HG03432 (cell line): Measurements from ENCODE around the gene SYNGR4.
"Not testable (repeated sequence)": the region's sequence is repeated elsewhere in the genome, so short reads cannot be mapped to it uniquely, and the experiment has no call there.

ENCODE experiments used
- ATAC-seq: cut with Tn5 transposase; IDR thresholded peaks from one replicate; pipeline ENCODE4 v1.9.1; 2021; ENCODE audit warnings: mild to moderate bottlenecking, moderate library complexity; ENCODE audit not compliant: unreplicated experiment

The SYNGR4 gene, protein sequence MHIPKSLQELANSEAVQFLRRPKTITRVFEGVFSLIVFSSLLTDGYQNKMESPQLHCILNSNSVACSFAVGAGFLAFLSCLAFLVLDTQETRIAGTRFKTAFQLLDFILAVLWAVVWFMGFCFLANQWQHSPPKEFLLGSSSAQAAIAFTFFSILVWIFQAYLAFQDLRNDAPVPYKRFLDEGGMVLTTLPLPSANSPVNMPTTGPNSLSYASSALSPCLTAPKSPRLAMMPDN

DNA sequence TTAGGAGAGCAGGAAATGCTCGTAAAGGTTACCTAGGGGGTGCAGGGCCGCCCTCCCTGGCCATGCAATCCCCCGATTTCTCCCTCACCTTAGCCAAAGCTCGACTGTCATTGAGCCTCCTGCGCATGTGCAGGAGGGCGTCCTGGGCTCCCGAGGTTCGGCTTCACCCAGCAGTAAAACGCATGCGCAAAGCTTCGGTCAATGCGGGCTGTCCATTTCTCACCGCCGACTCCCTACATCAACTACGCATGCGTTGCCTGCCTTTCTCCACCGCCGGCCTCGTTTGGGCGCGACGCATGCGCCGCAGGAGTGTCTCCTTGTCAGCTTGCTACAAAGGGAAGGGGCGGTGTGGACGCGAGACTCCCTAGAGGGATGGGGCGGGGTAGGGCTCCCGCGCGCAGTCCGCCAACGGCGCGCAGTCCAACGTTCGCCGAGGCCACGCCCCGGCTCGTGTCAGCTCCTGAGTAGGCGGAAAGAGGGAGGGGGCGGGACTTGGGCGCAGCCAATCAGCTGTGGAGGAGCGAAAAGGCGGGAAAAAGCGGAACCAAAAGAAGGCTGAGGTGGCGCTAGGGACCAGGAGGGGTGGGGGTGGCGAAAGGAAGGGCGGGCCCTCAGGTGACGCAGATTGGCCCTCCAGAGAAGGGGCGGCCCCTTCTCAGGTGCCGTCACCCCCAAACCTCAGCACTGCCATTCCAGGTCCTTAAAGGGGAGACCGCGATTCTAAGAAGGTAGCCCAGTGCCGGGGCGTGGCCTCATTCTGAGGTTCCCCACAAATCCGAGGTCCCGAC is at the start of gene SYNGR4, which contains the start of gene TMEM143:
Gene SYNGR4 (plus strand): TSS at position 558 of the 788 bp plus-strand sequence. CDS start 1,476 bp downstream, outside the sequence.
Gene TMEM143 (minus strand): TSS at position 131 of the 788 bp plus-strand sequence. CDS start 20 bp downstream, at position 111.
- ATAC-seq, result peak; percentile 84

DNA sequence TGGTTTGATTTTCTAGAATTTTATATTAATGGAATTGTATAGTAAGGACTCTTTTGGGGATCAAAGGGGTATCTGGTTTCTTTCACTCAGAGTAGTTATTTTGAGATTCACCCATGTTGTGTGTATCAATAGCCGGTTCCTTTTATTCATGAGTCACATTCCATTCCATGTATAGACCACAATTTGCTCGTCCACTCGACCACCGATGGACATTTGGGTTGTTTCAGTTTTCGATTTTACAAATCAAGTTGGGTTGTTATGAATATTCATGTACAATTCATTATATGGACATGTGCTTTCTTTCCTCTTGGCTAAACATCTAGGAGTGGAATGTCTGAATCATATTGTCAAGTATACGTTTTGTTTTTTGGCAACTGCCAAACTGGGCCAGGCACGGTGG is 48.5 kb upstream of the SYNGR4 start:
- no peak for ATAC-seq

DNA sequence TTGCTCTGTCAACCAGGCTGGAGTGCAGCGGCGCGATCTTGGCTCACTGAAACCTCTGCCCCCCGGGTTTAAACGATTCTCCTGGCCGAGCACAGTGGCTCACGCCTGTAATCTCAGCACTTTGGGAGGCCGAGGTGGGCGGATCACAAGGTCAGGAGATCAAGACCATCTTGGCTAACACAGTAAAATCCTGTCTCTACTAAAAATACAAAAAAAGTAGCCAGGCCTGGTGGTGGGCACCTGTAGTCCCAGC is 46.5 kb upstream of the SYNGR4 start:
- ATAC-seq, result not testable (repeated sequence)

DNA sequence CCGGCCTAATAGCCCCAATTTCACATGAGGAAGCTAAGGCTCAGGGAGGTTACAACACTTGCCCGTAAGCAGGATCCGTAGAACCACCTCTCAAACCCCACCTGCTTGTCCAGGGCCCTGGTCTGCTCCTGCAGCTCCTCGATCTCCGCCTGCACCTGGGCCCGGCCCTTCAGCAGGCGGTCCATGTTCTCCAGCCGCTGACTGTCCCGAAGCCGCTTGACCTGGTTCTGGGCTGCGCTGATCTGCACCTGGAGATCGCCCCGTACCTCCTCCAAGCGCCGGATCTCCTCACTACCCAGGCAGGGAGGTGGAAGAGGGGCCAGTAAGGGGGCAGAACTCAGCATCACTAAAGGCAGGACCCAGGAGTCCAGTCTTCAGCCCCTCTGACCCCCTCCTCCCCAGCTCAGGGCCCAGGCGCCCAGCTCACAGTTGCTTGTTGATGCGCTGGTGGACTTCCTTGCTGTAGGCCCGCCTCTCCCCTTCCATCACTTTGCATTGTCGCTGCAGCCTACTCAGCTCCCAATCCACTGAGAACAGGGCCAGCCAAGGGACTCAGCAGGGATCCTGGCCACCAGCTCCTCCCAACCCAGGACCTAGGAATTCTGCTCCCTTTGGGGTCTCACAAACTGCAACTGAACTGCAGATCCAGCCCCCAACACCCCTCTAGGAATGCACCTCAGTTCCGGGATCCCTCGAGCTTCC is 45.7 kb upstream of the SYNGR4 start:
- ATAC-seq, result no peak

DNA sequence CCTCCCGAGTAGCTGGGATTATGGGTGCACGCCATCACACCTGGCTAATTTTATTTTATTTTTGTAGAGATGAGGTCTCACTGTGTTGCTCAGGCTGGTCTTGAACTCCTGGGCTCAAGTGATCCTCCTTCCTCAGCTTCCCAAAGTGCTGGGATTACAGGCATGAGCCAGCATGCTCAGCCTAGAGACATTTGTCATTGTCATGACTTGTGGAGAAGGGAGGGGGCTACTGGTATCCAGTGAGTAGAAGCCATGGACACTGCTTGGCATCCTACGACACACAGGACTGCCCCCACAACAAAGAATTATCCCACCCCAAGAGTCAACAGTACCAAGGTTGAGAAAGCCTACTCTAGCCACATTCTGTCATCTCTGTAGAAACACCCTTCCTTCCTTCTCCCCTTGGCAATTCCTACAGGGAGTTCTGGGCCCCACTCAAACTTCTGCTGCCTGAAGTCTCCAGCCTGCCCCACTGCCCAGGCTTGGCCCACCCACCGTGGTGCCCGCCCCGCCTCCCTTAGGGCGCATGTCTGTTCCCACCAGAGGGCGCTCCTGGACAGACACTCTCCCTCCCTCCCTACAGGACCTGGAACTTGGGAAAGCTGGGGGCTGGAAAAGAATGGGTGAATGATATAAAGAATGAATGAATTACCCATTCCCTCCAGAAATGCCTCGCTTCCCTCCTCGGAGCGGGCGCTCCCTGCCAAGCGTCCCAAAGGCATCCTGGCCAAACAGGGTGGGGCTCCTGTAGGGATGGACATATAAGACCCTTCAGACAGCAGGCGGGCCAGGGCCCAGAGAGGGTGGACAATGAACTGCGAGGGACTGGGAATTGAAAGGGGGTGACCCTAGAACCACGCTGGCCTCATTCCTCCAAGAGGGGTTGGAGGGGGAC is 44.3 kb upstream of the SYNGR4 start:
- ATAC-seq, result no peak

DNA sequence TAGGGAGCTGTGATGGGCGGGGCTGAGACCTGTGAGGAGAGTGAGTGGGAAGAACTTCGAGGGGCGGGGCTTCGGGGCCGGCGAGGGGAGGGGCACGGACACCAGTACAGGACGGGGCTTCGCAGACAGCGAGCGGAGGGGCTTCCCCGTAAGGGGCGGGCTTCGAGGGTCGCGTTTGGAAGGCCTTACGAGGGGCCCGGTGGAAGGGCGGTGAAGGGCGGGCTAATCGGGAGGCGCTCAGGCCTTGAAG is 42.9 kb upstream of the SYNGR4 start:
- peak; percentile 56 for ATAC-seq

DNA sequence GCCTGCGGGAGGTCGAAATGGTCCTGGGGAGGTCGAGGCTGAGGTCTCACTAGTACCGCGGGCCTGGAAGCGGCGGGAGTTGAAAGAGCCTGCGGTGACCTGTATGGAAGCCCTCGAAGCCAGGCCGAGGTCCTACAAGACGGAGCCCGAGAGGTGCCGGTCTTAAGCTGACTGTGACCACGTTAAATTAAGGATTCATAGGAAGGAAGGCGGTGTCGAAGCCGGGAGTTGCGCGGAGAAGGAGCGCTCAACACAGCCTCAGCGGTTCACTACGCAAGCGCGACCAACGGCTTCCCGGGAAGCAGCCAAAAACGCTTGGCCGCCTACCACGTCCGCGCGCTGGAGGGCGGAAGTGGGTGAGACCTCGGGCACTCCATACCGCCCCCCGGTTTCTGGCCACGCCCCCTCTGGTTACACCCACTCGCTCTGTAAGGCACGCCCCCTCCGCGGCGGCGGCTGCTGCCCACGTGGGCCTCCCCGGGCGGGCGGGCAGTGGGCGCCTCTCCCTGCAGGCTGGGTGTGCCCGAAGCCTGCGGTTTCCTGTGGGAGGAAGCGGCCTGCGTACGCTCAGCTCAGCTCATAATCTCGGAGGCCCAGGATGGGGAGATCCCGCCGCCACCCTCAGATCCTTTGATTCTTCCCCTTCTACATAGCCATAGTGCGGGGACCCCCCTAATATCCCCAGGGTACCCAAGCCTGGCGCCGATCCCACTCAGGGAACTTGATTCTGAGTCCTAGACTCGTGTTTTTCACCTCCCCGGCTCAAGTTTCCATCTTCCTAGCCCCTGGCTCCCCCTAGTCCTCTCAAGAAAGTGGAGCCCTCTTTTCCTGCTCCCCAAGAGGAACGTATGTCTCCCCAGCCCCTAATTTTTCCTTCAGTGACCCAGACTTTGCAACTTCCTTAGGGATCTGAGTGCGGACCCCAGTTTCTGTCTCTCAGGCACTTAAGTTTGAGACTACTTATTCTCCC is 42.3 kb upstream of the SYNGR4 start:
- peak; percentile 68 for ATAC-seq

DNA sequence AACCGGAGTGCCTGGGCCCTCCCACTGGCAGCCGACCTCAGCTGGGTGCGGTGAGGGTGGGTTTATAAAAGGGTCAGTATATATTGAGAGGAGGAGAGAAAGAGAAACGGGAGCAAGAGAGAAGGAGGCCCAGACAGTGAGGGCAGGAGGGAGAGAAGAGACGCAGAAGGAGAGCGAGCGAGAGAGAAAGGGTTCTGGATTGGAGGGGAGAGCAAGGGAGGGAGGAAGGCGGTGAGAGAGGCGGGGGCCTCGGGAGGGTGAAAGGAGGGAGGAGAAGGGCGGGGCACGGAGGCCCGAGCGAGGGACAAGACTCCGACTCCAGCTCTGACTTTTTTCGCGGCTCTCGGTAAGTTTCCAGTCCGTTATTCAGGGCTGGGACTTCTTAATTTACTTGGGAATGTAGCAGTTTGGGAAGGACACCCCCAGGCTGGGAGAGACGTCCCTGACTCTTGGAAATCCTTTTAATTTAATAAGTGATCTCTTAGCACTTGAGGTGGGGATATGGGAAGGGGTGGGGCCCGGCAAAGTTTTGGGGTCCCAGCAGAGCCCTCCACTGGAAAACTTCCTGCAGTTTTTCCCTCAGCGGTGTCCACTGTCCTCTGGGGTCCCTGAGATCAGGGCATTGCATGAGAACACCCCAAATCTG is 38.8 kb upstream of the SYNGR4 start, which contains the start of gene EMP3:
Gene EMP3 (plus strand): TSS at position 288 of the 646 bp plus-strand sequence. CDS start 1,293 bp downstream, outside the sequence.
- ATAC-seq, result no peak

DNA sequence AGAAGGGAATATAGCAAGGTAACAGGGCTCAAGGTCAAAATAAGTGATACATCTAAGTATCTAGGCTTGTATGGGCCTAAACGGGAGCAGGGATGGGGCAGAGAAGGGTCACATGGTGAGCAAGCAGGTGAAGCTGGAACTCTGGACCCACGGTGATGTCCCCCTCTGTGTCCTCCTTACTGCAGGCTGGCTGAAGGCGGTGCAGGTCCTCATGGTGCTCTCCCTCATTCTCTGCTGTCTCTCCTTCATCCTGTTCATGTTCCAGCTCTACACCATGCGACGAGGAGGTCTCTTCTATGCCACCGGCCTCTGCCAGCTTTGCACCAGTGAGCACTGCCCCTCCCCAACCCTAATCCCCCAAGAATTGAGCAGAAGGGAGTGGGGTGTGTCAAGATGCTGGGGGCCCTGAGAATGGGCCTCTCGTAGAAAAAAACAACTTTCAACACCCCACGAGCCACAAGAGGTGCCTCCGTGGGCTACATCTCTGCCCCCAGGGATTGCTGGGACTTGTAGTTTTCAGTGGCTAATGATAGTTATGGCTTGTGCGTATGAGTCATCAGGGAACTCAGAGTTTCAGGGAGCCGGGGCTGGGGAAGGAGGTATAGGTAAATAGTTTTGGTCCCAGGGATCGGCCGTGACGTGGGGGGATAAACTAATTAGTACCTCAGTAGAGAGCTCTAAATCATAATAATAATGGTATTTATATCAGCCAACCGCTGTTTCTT is 34.8 kb upstream of the SYNGR4 start:
- ATAC-seq, result no peak

DNA sequence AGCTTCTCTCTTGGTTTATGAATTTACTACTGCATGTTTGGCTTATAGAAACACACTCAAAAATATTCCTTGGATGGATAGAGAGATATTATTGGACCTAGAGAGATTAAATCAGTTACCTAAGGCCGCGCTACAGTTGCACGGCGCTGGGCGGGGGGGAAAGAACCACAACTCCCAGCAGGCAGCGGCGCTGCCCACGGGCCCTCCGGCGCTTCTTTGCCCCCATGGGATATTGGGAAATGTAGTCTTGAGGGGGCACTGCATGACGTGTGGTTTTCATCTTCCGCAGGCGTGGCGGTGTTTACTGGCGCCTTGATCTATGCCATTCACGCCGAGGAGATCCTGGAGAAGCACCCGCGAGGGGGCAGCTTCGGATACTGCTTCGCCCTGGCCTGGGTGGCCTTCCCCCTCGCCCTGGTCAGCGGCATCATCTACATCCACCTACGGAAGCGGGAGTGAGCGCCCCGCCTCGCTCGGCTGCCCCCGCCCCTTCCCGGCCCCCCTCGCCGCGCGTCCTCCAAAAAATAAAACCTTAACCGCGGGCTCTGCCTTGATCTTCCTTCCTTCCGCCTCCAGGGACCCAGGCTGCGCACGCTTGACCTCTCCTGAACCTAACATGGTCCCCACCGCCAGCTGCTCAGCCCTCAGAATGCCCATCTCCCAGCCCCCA is 34.0 kb upstream of the SYNGR4 start:
- ATAC-seq, result peak; percentile 29

DNA sequence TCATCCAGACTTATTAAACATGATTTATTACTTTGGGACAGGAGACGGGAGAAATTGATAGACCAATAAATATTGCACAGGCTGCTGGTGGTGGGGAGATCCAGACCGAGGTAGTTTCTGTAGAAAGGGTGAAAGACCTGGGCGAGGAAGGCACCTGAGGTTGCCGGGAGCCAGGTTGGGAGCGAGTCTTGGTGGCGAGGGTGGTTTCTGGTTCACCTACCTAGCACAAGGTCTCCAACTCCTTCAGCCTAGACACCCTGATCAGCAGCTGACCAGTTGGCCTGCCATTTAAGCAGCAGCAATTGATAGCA is 31.9 kb upstream of the SYNGR4 start:
- no peak for ATAC-seq

DNA sequence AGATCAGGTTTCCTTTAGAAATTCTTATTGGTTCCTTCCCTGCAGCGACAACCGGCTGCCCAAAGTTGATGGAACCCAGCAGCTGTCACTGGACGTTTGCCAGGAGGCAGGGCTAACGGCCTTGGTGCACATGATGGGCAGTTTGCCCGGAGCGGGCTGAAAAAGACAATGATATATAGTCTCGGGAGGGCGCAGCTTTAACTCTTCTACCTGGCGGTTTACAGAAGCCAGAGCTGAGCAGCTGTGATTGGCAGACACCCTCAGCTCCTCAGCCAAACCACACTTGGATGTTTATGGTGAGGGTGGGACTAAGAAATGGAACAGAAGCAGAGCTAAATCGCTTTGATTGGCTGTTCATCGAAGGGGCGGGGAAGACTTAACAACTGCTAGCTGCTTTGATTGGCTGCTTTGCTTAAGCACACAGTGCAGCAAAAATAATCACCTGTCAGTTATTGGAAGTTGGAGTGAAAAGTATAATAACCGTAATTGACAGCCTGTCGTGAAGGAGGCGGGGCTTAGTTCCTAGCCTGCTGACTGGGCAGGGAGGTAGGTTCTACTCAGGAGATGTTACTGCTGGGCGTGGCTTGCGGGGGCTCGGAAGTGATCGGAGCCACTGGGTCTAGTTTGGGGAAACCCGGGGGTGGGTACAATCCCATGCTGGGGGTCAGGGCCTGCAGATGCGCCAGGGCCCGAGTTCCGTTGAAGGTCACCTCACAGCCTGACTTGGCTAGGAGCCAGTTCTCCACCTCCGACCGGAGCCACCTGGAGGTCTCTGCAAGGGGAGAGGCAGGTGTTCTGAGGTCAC is 31.3 kb upstream of the SYNGR4 start:
- peak; percentile 54 for ATAC-seq

DNA sequence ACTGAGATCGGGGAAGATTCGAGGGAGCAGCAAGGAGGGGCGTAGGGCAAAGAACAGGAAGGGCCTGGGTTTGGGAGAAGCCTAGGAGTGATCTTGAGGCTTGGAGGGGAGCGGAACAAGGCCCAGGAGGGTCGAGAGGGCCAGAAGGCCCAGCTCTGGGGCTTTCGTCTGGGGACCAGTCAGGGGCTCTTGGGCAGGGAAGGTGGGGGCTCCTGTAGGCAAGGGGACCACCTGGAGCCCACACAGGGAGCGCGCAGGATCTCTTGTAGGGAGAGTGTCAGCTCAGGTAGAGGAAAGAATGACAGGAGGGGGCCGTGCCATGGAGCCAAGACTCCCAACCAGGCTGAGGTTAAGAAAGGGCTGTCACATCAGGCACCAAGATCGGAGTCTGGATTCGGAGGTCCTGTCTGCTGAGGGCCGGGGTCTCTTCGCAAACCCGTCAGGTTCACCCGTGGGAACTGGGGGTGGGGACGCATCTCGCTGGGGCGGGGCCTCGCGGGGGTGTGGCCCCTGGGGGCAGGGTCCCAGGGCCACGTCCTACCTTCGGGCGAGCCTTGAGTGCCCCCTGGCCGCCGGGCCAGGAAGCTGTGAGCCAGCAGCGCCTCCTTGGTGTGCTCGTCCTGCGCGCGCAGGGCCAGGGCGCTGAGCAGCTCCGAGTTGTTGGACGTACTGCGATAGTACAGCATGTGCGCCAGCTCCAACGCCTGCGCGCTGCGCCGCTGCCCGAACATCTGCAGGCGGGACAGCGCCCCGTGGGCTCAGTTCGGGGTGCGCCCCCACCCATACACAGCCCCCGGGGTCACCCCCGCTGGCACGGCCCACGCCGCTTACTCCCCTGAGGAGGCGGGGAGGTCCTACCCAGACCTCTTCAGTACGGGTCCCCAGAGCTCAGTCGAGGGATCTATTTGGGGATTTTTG is 30.4 kb upstream of the SYNGR4 start:
- ATAC-seq, result peak; percentile 58

DNA sequence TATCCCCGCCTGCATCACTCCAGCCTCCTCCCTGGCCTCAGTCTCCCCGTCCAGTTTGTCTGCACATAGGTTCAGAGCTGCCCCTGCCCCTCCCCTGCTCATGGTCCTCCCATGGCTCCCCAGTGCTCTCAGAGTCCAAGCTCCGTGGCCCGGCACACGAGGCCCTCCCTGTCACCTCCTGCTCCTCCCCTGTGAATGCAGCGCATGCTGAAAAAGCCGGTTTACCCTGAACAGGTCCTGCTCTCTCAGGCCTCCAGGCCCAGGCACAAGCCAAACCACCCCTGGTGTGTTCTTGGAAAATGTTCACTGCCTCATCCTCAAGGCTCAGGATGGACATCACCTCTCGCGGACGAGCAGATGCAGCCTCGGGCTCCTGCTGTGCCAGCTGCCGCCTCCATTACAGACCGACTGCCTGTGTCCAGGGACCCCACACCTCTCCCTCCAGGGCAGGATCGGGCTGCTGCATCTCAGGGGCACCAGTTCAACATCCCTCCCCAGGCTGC is 25.9 kb upstream of the SYNGR4 start:
- no peak for ATAC-seq

DNA sequence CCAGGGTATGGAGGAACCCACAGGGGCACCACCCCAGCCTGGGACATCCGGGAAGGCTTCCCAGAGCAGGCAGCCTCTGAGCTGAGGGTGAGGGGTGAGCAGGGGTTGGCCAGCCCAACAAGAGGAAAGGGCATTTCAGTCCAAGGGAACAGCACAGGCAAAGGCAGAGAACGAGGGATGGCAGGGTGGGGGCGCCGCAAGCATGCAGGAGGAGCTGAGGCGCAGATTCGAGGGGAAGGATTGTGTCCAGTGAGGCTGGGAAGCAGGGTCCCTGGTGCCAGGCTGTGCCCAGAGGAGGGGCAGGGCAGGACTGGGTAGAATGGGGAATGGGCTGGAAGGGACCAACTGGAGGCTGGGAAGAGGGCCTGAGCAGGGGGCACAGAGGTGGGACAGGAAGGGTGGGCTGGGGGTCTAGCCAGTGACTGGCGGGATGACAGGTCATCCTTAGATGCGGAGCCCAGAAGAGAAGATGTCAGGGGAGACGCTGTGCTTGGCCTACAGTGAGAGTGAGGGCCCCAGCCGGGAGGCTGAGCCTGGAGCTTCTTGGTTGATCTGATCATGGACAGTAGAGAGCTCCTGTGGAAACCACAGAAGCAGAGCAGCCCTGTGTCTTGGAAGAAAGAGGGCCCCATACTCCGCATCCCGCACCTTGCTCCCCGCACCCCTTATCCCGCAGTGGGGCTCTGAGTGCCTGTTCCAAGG is 25.2 kb upstream of the SYNGR4 start:
- no peak for ATAC-seq

DNA sequence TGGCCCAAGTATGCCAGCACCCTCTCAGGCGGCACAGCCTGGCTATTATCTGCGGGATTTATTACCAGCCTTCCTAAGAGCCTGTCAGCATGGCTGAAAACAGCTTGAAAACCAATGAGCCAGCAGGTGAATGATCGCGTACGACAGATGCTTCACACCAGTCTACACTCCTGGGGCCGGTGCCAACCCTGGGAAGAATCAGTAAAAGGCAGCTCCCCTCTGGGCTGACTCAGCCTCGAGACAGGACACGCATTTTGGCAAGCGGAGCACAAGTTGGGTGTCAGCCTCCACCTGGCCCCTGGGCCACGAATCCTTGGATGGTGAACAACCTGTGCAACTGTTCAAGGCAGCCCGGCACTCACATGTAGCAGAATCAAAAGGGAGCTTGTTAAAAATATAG is 23.2 kb upstream of the SYNGR4 start:
- ATAC-seq, result no peak
